GM20000 (cell line): ENCODE results near the gene SP2.

Source experiments
- DNase-seq: peaks from one replicate; pipeline ENCODE4 v3.0.0; 2012; ENCODE audit warnings: low spot score
- CTCF ChIP-seq: IDR thresholded peaks from 2 replicates; pipeline ENCODE4 v1.5.1; 2012; ENCODE audit warnings: mild to moderate bottlenecking, control low read depth; ENCODE audit errors: extremely low read depth, missing control alignments

SP2 gene

GRCh38 chr17:47896672-47897490 is 845 bp downstream of the SP2 start:
- TF ChIP-seq CTCF = no peak
- DNase-seq = no peak

- no peak for DNase-seq
- no peak for TF ChIP-seq CTCF
Observed at GRCh38 chr17:47897561-47897960, 1.5 kb downstream of the SP2 start.

GRCh38 chr17:47898241-47898640 is 2.2 kb downstream of the SP2 start:
- no peak for DNase-seq
- TF ChIP-seq CTCF = no peak

GRCh38 chr17:47899643-47900042 is 3.6 kb downstream of the SP2 start:
- no peak for DNase-seq
- no peak for TF ChIP-seq CTCF

- DNase-seq = no peak
- TF ChIP-seq CTCF = no peak
Observed at GRCh38 chr17:47901423-47901822, 5.4 kb downstream of the SP2 start.

- no peak for TF ChIP-seq CTCF
- DNase-seq = no peak
Observed at GRCh38 chr17:47902039-47902744, 6.2 kb downstream of the SP2 start.

GRCh38 chr17:47905221-47905733 is 9.2 kb downstream of the SP2 start:
- no peak for DNase-seq
- no peak for TF ChIP-seq CTCF
